Esophagus muscularis mucosa (tissue), 4 donors: ENCODE measurements around the gene CROCC. TPM values are rescaled to one million over a fixed set of nuclear protein-coding genes. Genes with fewer than 3 reads are reported as not detected.

Experiments used
- DNase-seq: peaks from one replicate; pipeline ENCODE4 v3.0.0-alpha.2; 2017; ENCODE audit errors: extremely low spot score
- H3K27ac ChIP-seq, 4 donors: fragments of 200-600 bp; sonication (generic); replicated peaks in 1 of 4; 1 replicate in 3 of 4; 2 replicates in 1 of 4; pipeline ENCODE4 v1.5.1; 2016 to 2019; ENCODE audit warnings: mild to moderate bottlenecking in 1 of 4
- H3K27me3 ChIP-seq, 4 donors: fragments of 200-600 bp; sonication (generic); one replicate each; pipeline versions ENCODE4 v1.5.1 to v1.6.0; 2016 to 2019
- H3K36me3 ChIP-seq, 4 donors: fragments of 200-600 bp; sonication (generic); one replicate each; pipeline ENCODE4 v1.5.1; 2016 to 2019
- H3K4me1 ChIP-seq, 4 donors: fragments of 200-600 bp; sonication (generic); one replicate each; pipeline ENCODE4 v1.5.1; 2016 to 2019
- H3K4me3 ChIP-seq, 4 donors: fragments of 200-600 bp; sonication (generic); 1 replicate in 2 of 4; 2 replicates in 2 of 4; pipeline ENCODE4 v1.5.1; 2016 to 2019; ENCODE audit warnings: mild to moderate bottlenecking in 4 of 4, moderate library complexity in 1 of 4
- H3K9me3 ChIP-seq, 4 donors: fragments of 200-600 bp; sonication (generic); 1 replicate in 3 of 4; 2 replicates in 1 of 4; pipeline ENCODE4 v1.5.1; 2016 to 2019
- EP300 ChIP-seq: sonication (generic); formaldehyde crosslinking; IDR thresholded peaks from one replicate; pipeline ENCODE4 v1.6.1; 2017; ENCODE audit warnings: antibody characterized with exemption
- POLR2A ChIP-seq: fragments of 450-650 bp; IDR thresholded peaks from one replicate; pipeline ENCODE4 v1.6.1; 2017; ENCODE audit warnings: antibody characterized with exemption, moderate library complexity, mild to moderate bottlenecking, low read depth
- POLR2AphosphoS5 ChIP-seq, 2 donors: sonication (generic); formaldehyde crosslinking; IDR thresholded peaks; one replicate each; pipeline ENCODE4 v1.6.1; 2017; ENCODE audit warnings: antibody characterized with exemption in 2 of 2
- WGBS: methylation state at CpG from one replicate; pipeline ENCODE4 v1.1.5; 2018; 5-methylcytosine and 5-hydroxymethylcytosine counted together
- intact Hi-C: fragments of 100-400 bp; cut with DNase I; formaldehyde crosslinking; loops from one replicate; pipeline ENCODE4 v1.15.1; 2023
- small RNA-seq, 3 donors: library from RNA; depleted of rRNA; stranded (forward); fragments of <200 nt; gene quantifications; one replicate each; pipeline ENCODE3, GENCODE V24; 2016
- total RNA-seq, 4 donors: library from RNA; depleted of rRNA; stranded (reverse); fragments of >200 nt; gene quantifications; one replicate each; pipeline versions ENCODE4 v1.1.0 to v1.2.1, GENCODE V29; 2016
- TF ChIP-seq, protein P1 (sequence below), 3 experiments: fragments of 200-600 bp in 2 of 3; fragments of 450-650 bp in 1 of 3; sonication (generic) in 2 of 3; IDR thresholded peaks; one replicate each; pipeline ENCODE4 v1.5.1; 2017 to 2019; ENCODE audit warnings: antibody characterized with exemption in 3 of 3, mild to moderate bottlenecking in 2 of 3, moderate library complexity in 1 of 3

Gene CROCC
- total RNA-seq, 4 donors from 2014 or later = 17.6 to 36.3 (median 23.0) TPM

DNA sequence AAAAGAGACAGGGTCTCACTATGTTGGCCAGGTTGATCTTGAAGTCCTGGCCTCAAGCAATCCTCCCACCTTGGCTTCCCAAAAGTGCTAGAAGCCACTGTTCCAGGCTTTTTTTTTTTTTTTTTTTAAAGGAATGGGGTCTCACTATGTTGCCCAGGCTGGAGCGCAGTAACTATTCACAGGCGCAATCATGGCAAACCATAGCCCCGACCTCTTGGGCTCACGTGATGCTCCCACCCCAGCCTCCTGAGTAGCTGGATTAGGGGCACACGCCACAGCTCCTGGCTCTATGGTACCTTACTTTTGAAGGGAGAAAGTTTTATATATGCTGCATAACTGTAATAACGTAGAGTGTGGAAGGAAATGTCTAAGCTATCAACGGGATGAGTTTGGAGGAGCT lies 95.7 kb downstream of the CROCC start:
- DNase-seq = no peak
- intact Hi-C loops = no loop called here
- Histone ChIP-seq H3K27me3 (no peaks in the 10 kb centered on the region), H3K27ac (no peak overlapping the region), H3K4me3 (no peak overlapping the region), H3K4me1 (peaks cover under 1 to 2% (median 2%) of the 10 kb centered on the region in 4 donors), H3K9me3 (no peaks in the 10 kb centered on the region), H3K36me3 (peaks cover 49 to 55% (median 50%) of the 10 kb centered on the region in 4 donors)
- WGBS = 91% methylated on average over 7 of the region's 7 CpGs
- TF ChIP-seq, protein P1, sequence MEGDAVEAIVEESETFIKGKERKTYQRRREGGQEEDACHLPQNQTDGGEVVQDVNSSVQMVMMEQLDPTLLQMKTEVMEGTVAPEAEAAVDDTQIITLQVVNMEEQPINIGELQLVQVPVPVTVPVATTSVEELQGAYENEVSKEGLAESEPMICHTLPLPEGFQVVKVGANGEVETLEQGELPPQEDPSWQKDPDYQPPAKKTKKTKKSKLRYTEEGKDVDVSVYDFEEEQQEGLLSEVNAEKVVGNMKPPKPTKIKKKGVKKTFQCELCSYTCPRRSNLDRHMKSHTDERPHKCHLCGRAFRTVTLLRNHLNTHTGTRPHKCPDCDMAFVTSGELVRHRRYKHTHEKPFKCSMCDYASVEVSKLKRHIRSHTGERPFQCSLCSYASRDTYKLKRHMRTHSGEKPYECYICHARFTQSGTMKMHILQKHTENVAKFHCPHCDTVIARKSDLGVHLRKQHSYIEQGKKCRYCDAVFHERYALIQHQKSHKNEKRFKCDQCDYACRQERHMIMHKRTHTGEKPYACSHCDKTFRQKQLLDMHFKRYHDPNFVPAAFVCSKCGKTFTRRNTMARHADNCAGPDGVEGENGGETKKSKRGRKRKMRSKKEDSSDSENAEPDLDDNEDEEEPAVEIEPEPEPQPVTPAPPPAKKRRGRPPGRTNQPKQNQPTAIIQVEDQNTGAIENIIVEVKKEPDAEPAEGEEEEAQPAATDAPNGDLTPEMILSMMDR (IDR thresholded peaks at IDR 0.05) = no peak
- TF ChIP-seq POLR2AphosphoS5 (IDR thresholded peaks at IDR 0.05) (no peak), EP300 (no peak), POLR2A (no peak)

DNA sequence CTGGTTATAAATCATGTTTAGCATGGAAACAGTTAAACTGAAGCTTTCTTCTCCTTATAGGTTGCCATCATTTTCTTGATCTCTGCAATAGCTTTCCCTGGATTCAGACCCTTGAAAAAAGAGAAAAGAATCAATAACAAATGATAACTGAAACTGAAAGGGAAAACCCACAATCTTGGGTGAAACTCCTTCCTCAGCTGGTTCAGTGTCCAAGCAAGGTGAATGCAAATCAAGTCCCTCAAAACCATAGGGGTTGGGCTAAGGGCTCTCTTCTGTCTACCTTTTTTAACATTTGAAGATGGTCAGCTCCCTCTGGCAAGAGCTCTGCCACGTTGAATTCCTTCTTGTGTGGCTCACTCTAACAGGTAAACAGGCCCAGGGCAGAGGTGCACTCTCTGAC lies 97.1 kb downstream of the CROCC start:
- H3K36me3 ChIP-seq = peaks cover 62 to 69% (median 64%) of the 10 kb centered on the region in 4 donors
- H3K27me3 ChIP-seq = no peaks in the 10 kb centered on the region
- TF ChIP-seq POLR2AphosphoS5 (IDR thresholded peaks at IDR 0.05) (no peak), POLR2A (no peak)
- H3K27ac ChIP-seq = no peak overlapping the region
- intact Hi-C loops = no loop called here
- H3K9me3 ChIP-seq = no peaks in the 10 kb centered on the region
- 21% methylated on average over 1 of the region's 1 CpG for WGBS
- DNase-seq = no peak
- H3K4me1 ChIP-seq = no peaks in the 10 kb centered on the region
- no peak overlapping the region for H3K4me3 ChIP-seq

DNA sequence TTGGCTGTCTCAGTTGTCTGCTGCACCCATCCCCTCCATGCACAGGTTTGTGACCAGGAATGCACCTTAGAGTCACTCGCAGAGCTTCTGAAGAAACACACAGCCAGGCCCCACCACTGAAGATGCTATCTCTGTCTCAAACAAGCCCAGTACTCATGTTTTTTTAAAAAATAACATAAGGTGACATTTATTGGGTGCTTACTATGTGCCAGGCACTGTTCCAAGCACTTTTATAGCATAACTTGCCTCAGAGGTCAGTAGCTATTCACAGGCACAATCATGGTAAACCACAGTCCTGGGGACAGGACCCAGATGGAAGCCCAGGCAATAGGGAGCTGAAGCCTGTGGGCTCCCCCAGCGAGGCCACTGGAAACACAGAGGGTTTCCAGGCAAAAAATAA lies 98.8 kb downstream of the CROCC start:
- intact Hi-C loops = no loop called here
- Histone ChIP-seq H3K27ac (no peak overlapping the region), H3K27me3 (no peaks in the 10 kb centered on the region), H3K4me1 (no peaks in the 10 kb centered on the region), H3K36me3 (peaks cover 73 to 84% (median 78%) of the 10 kb centered on the region in 4 donors), H3K4me3 (no peak overlapping the region), H3K9me3 (no peaks in the 10 kb centered on the region)
- WGBS = 84% methylated on average over 2 of the region's 2 CpGs
- DNase-seq = no peak
- no peak for TF ChIP-seq POLR2AphosphoS5 (IDR thresholded peaks at IDR 0.05)
- TF ChIP-seq, protein P1 (IDR thresholded peaks at IDR 0.05) = no peak
- TF ChIP-seq POLR2A = no peak
- no peak for TF ChIP-seq EP300

DNA sequence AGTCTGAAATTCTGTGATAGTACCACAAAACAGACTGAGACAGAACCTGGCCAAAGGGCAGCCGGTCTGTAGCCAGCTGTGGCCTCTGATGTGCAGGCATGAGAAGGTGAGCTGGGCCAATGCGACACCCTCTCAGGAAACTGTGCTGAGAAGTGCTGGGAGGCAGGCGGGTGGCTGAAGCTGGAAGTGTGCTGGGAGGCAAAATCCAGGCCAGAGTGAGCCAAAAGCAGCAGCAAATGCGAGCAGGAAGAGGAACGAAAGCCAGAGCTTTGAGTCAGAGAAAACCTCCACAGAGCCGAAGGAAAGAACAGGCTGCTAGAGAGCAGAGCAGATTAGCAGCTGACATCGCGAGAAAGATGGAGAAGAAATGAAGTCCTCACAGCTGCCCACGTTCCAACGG lies 100.2 kb downstream of the CROCC start:
- intact Hi-C loops = no loop called here
- H3K9me3 ChIP-seq = no peaks in the 10 kb centered on the region
- WGBS = 87% methylated on average over 10 of the region's 10 CpGs
- H3K36me3 ChIP-seq = peaks cover 86 to 98% (median 90%) of the 10 kb centered on the region in 4 donors
- H3K4me1 ChIP-seq = no peaks in the 10 kb centered on the region
- no peak overlapping the region for H3K27ac ChIP-seq
- no peaks in the 10 kb centered on the region for H3K27me3 ChIP-seq
- TF ChIP-seq POLR2A = no peak
- no peak for TF ChIP-seq POLR2AphosphoS5 (IDR thresholded peaks at IDR 0.05)
- no peak for DNase-seq
- no peak overlapping the region for H3K4me3 ChIP-seq

Small RNAs within 50 kb of the gene (small RNA-seq; reads per million reads assigned to genes)
- gene RNU1-2 (0 reads per million in 3 donors), gene RNU1-5P (0 reads per million in 3 donors)

Other genes with a start within 250 kb of the CROCC start
- gene RNU1-4, start 181.4 kb upstream of the CROCC start, total RNA-seq = under 1 TPM in 2 of 4 donors, not detected in 2; under 0.01 TPM
- under 1 TPM in 2 of 4 donors, not detected in 2; under 0.01 TPM for gene RNU1-2, start 26.0 kb upstream of the CROCC start, total RNA-seq
- 10 to 100 TPM in 2 of 4 donors, 1 to 10 TPM in 2; 5.4 to 21.7 (median 10.2) TPM for gene MFAP2, start 58.7 kb downstream of the CROCC start, total RNA-seq
- gene ATP13A2, start 90.0 kb downstream of the CROCC start, total RNA-seq = 10 to 100 TPM; 16.1 to 30.8 (median 23.2) TPM
- 100 to 1,000 TPM in 3 of 4 donors, 10 to 100 TPM in 1; 95.4 to 129 (median 120) TPM for gene SDHB, start 132.1 kb downstream of the CROCC start, total RNA-seq
- 1 to 10 TPM in 1 of 4 donors, under 1 TPM in 3; 0.39 to 2.0 (median 0.65) TPM for gene PADI2, start 197.5 kb downstream of the CROCC start, total RNA-seq